Duodenal mucosa (tissue), 2 donors: ENCODE measurements around the gene CMIP.

Source experiments
- H3K27ac ChIP-seq: one replicate; pipeline ENCODE4 v1.7.0; 2013; ENCODE audit warnings: low read depth, low read length
- H3K27me3 ChIP-seq, 2 donors: one replicate each; pipeline ENCODE4 v1.7.0; 2013; ENCODE audit warnings: low read length in 2 of 2, control low read depth in 1 of 2; ENCODE audit not compliant: insufficient read depth in 2 of 2, control insufficient read depth in 1 of 2
- H3K36me3 ChIP-seq, 2 donors: one replicate each; pipeline ENCODE4 v1.7.0; 2013; ENCODE audit warnings: low read length in 2 of 2, control low read depth in 1 of 2; ENCODE audit not compliant: insufficient read depth in 2 of 2, control insufficient read depth in 1 of 2
- H3K4me1 ChIP-seq, 2 donors: one replicate each; pipeline ENCODE4 v1.7.0; 2013; ENCODE audit warnings: low read length in 2 of 2, control low read depth in 1 of 2; ENCODE audit not compliant: insufficient read depth in 2 of 2, control insufficient read depth in 1 of 2
- H3K4me3 ChIP-seq, 2 donors: one replicate each; pipeline ENCODE4 v1.7.0; 2013; ENCODE audit warnings: low read length in 2 of 2, low read depth in 1 of 2
- H3K9ac ChIP-seq, 2 donors: one replicate each; pipeline ENCODE4 v1.7.0; 2013; ENCODE audit warnings: low read length in 2 of 2, low read depth in 1 of 2
- H3K9me3 ChIP-seq, 2 donors: one replicate each; pipeline ENCODE4 v1.7.0; 2013; ENCODE audit warnings: low read length in 2 of 2, control low read depth in 1 of 2; ENCODE audit not compliant: control insufficient read depth in 1 of 2

CMIP gene

GRCh38 chr16:81609323-81609892, 164.8 kb downstream of the CMIP start:
- Histone ChIP-seq H3K9me3 (no peaks in the 10 kb centered on the region), H3K27ac (no peak overlapping the region), H3K36me3 (peaks cover 26 to 41% of the 10 kb centered on the region in 2 donors), H3K4me1 (peaks cover 4 to 20% of the 10 kb centered on the region in 2 donors), H3K27me3 (no peaks in the 10 kb centered on the region), H3K4me3 (no peak overlapping the region), H3K9ac (no peak overlapping the region)

- H3K4me1 ChIP-seq = peaks cover 4 to 27% of the 10 kb centered on the region in 2 donors
- no peaks in the 10 kb centered on the region for H3K27me3 ChIP-seq
- H3K36me3 ChIP-seq = peaks cover 26 to 49% of the 10 kb centered on the region in 2 donors
- H3K27ac ChIP-seq = no peak overlapping the region
- H3K4me3 ChIP-seq = no peak overlapping the region
- H3K9ac ChIP-seq = no peak overlapping the region
- H3K9me3 ChIP-seq = no peaks in the 10 kb centered on the region
Measured at GRCh38 chr16:81610144-81610842, 165.7 kb downstream of the CMIP start.

GRCh38 chr16:81610936-81611335, 166.3 kb downstream of the CMIP start:
- H3K27me3 ChIP-seq = no peaks in the 10 kb centered on the region
- H3K4me3 ChIP-seq = no peak overlapping the region
- H3K9me3 ChIP-seq = no peaks in the 10 kb centered on the region
- no peak overlapping the region for H3K9ac ChIP-seq
- peaks cover 4 to 29% of the 10 kb centered on the region in 2 donors for H3K4me1 ChIP-seq
- H3K36me3 ChIP-seq = peaks cover 26 to 49% of the 10 kb centered on the region in 2 donors
- no peak overlapping the region for H3K27ac ChIP-seq

GRCh38 chr16:81611721-81612120, 167.1 kb downstream of the CMIP start:
- peak overlapping the region; percentile 26 for H3K27ac ChIP-seq
- no peaks in the 10 kb centered on the region for H3K9me3 ChIP-seq

GRCh38 chr16:81612351-81613163, 167.9 kb downstream of the CMIP start:
- peaks cover 23 to 51% of the 10 kb centered on the region in 2 donors for H3K36me3 ChIP-seq

More at GRCh38 chr16:81611721-81612120, 167.1 kb downstream of the CMIP start:
- no peaks in the 10 kb centered on the region for H3K27me3 ChIP-seq
- peaks cover 26 to 49% of the 10 kb centered on the region in 2 donors for H3K36me3 ChIP-seq
- H3K9ac ChIP-seq = no peak overlapping the region
- H3K4me1 ChIP-seq = peaks cover 7 to 36% of the 10 kb centered on the region in 2 donors
- H3K4me3 ChIP-seq = no peak overlapping the region

GRCh38 chr16:81614171-81614570, 169.6 kb downstream of the CMIP start:
- peaks cover 20 to 60% of the 10 kb centered on the region in 2 donors for H3K36me3 ChIP-seq
- no peaks in the 10 kb centered on the region for H3K27me3 ChIP-seq
- peaks cover 13 to 41% of the 10 kb centered on the region in 2 donors for H3K4me1 ChIP-seq
- no peak overlapping the region for H3K4me3 ChIP-seq
- no peak overlapping the region for H3K27ac ChIP-seq
- no peaks in the 10 kb centered on the region for H3K9me3 ChIP-seq
- H3K9ac ChIP-seq = no peak overlapping the region

More at GRCh38 chr16:81612351-81613163, 167.9 kb downstream of the CMIP start:
- no peak overlapping the region for H3K9ac ChIP-seq
- no peaks in the 10 kb centered on the region for H3K27me3 ChIP-seq
- peaks cover 13 to 42% of the 10 kb centered on the region in 2 donors for H3K4me1 ChIP-seq
- H3K4me3 ChIP-seq = no peak overlapping the region
- H3K9me3 ChIP-seq = no peaks in the 10 kb centered on the region
- peak overlapping the region; percentile 26 for H3K27ac ChIP-seq

- H3K27me3 ChIP-seq = no peaks in the 10 kb centered on the region
- no peak overlapping the region for H3K27ac ChIP-seq
- peaks cover 21 to 59% of the 10 kb centered on the region in 2 donors for H3K36me3 ChIP-seq
- peaks cover 13 to 34% of the 10 kb centered on the region in 2 donors for H3K4me1 ChIP-seq
- no peaks in the 10 kb centered on the region for H3K9me3 ChIP-seq
- H3K4me3 ChIP-seq = no peak overlapping the region
- H3K9ac ChIP-seq = peak overlapping the region in 1 of 2 donors; percentile 2
Measured at GRCh38 chr16:81614654-81615359, 170.2 kb downstream of the CMIP start.

GRCh38 chr16:81615411-81615810, 170.8 kb downstream of the CMIP start:
- H3K4me1 ChIP-seq = peaks cover 13 to 31% of the 10 kb centered on the region in 2 donors

GRCh38 chr16:81615833-81616232, 171.2 kb downstream of the CMIP start:
- Histone ChIP-seq H3K4me3 (no peak overlapping the region), H3K27me3 (no peaks in the 10 kb centered on the region), H3K9me3 (no peaks in the 10 kb centered on the region), H3K36me3 (peaks cover 26 to 62% of the 10 kb centered on the region in 2 donors), H3K27ac (no peak overlapping the region), H3K4me1 (peaks cover 13 to 27% of the 10 kb centered on the region in 2 donors), H3K9ac (no peak overlapping the region)

More at GRCh38 chr16:81615411-81615810, 170.8 kb downstream of the CMIP start:
- Histone ChIP-seq H3K27ac (no peak overlapping the region), H3K9ac (no peak overlapping the region), H3K9me3 (no peaks in the 10 kb centered on the region), H3K27me3 (no peaks in the 10 kb centered on the region), H3K36me3 (peaks cover 24 to 62% of the 10 kb centered on the region in 2 donors), H3K4me3 (no peak overlapping the region)
